Measurements from ENCODE around the gene TENM4.

DNA sequence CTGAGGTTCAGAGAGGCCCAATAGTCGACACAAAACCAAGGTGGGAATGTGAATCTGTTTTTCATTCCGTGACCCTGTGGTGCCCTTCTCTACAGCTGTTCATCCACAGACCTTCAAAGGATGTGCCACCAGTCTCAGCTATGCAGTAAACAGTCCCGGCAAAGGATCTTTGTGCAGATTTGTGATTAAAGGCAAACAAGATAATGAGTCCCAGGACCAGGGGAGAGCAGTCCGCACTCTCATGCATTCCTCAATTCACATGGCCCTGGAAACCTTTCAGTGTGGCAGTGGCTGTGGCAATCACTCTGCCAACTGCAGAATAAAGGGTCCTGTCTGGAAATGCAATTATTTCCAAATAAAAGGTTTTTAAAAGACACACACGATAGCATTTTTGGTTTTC is 418.6 kb downstream of the TENM4 start:
- TF ChIP-seq EZH2 (IDR thresholded peaks at IDR 0.05; ENCODE audit: low read depth, low read length, severe bottlenecking) (no peak), SRF (IDR thresholded peaks at IDR 0.05; ENCODE audit: low read depth, low read length) (no peak), RBBP5 (IDR thresholded peaks at IDR 0.05; ENCODE audit: borderline replicate concordance, low read depth, low read length) (no peak), POLR2A (IDR thresholded peaks at IDR 0.05; ENCODE audit: control extremely low read depth in 1 of 2, low read depth in 2 of 2, low read length in 2 of 2) (no peak), POLR2AphosphoS5 (IDR thresholded peaks at IDR 0.05; ENCODE audit: low read depth, low read length) (no peak), KDM4A (IDR thresholded peaks at IDR 0.05; ENCODE audit: low read depth, low read length, severe bottlenecking) (no peak), CHD2 (IDR thresholded peaks at IDR 0.05; ENCODE audit: low read length) (no peak)
- TF ChIP-seq, protein P1, sequence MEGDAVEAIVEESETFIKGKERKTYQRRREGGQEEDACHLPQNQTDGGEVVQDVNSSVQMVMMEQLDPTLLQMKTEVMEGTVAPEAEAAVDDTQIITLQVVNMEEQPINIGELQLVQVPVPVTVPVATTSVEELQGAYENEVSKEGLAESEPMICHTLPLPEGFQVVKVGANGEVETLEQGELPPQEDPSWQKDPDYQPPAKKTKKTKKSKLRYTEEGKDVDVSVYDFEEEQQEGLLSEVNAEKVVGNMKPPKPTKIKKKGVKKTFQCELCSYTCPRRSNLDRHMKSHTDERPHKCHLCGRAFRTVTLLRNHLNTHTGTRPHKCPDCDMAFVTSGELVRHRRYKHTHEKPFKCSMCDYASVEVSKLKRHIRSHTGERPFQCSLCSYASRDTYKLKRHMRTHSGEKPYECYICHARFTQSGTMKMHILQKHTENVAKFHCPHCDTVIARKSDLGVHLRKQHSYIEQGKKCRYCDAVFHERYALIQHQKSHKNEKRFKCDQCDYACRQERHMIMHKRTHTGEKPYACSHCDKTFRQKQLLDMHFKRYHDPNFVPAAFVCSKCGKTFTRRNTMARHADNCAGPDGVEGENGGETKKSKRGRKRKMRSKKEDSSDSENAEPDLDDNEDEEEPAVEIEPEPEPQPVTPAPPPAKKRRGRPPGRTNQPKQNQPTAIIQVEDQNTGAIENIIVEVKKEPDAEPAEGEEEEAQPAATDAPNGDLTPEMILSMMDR (IDR thresholded peaks at IDR 0.05; ENCODE audit: control extremely low read depth in 1 of 3, insufficient read depth in 1 of 3, low read depth in 1 of 3, low read length in 3 of 3): no peak
- TF ChIP-seq, protein P2, sequence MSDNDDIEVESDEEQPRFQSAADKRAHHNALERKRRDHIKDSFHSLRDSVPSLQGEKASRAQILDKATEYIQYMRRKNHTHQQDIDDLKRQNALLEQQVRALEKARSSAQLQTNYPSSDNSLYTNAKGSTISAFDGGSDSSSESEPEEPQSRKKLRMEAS (IDR thresholded peaks at IDR 0.05): no peak
- TF ChIP-seq, protein P3, sequence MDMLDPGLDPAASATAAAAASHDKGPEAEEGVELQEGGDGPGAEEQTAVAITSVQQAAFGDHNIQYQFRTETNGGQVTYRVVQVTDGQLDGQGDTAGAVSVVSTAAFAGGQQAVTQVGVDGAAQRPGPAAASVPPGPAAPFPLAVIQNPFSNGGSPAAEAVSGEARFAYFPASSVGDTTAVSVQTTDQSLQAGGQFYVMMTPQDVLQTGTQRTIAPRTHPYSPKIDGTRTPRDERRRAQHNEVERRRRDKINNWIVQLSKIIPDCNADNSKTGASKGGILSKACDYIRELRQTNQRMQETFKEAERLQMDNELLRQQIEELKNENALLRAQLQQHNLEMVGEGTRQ (IDR thresholded peaks at IDR 0.05; ENCODE audit: low read length): no peak
